Measurements from ENCODE around the gene MLNR.

DNA sequence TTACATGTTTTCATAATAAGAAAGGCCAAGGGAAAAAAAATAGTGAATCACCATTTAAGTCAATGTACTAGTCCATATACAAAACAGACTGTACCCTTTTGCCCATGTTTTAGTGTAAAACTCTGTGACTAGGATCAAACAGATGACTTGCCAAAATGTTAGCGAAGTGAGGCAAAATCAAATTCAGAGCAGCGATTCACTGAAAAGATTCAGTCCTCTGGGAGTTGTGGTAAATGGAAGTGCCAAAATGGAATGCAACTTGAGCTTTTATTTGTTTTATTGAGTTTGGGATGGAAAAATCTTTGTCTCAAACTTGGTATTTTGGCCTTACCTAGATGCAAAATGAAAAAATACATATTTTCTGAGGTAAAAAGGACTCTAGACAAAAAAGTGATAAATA, 36.7 kb downstream of the MLNR start:
- TF ChIP-seq, protein P1, sequence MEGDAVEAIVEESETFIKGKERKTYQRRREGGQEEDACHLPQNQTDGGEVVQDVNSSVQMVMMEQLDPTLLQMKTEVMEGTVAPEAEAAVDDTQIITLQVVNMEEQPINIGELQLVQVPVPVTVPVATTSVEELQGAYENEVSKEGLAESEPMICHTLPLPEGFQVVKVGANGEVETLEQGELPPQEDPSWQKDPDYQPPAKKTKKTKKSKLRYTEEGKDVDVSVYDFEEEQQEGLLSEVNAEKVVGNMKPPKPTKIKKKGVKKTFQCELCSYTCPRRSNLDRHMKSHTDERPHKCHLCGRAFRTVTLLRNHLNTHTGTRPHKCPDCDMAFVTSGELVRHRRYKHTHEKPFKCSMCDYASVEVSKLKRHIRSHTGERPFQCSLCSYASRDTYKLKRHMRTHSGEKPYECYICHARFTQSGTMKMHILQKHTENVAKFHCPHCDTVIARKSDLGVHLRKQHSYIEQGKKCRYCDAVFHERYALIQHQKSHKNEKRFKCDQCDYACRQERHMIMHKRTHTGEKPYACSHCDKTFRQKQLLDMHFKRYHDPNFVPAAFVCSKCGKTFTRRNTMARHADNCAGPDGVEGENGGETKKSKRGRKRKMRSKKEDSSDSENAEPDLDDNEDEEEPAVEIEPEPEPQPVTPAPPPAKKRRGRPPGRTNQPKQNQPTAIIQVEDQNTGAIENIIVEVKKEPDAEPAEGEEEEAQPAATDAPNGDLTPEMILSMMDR (IDR thresholded peaks at IDR 0.05), result no peak
- no peak for TF ChIP-seq POLR2A (IDR thresholded peaks at IDR 0.05)

All from Peyer's patch (tissue), 4 donors.